ENCODE results near the gene CACNA1D. TPM values are rescaled to one million over a fixed set of nuclear protein-coding genes. Genes with fewer than 3 reads are reported as not detected.

The CACNA1D gene
- total RNA-seq, 4 donors from 2014 or later, result 0.75 to 2.5 (median 1.2) TPM

- intact Hi-C loops (cut with DNase I), result no loop called here
- WGBS, result 90% methylated on average over 3 of the region's 3 CpGs
- Histone ChIP-seq H3K9me3 (no peaks in the 10 kb centered on the region), H3K27me3 (no peaks in the 10 kb centered on the region), H3K4me3 (no peak overlapping the region), H3K4me1 (peaks cover 0 to 4% (median under 1%) of the 10 kb centered on the region in 4 donors), H3K36me3 (no peaks in the 10 kb centered on the region), H3K27ac (replicated peaks in 1 of 4) (no peak overlapping the region)
- TF ChIP-seq POLR2AphosphoS5 (IDR thresholded peaks at IDR 0.05), result no peak
- no peak for TF ChIP-seq POLR2A (IDR thresholded peaks at IDR 0.05; ENCODE audit: low read depth)
- TF ChIP-seq CTCF (IDR thresholded peaks at IDR 0.05), result no peak
- TF ChIP-seq EP300 (IDR thresholded peaks at IDR 0.05), result no peak
- no peak for DNase-seq (ENCODE audit: extremely low spot score)
Observed at GRCh38 chr3:53531749-53532148, 37.3 kb downstream of the CACNA1D start.

- no peaks in the 10 kb centered on the region for H3K9me3 ChIP-seq
- no peaks in the 10 kb centered on the region for H3K36me3 ChIP-seq
- H3K4me1 ChIP-seq, result no peaks in the 10 kb centered on the region
- no peak overlapping the region for H3K4me3 ChIP-seq
- WGBS, result 82% methylated on average over 6 of the region's 6 CpGs
- DNase-seq (ENCODE audit: extremely low spot score), result no peak
- no peaks in the 10 kb centered on the region for H3K27me3 ChIP-seq
- intact Hi-C loops (cut with DNase I), result no loop called here
- H3K27ac ChIP-seq (replicated peaks in 1 of 4), result no peak overlapping the region
- TF ChIP-seq POLR2AphosphoS5 (IDR thresholded peaks at IDR 0.05) (no peak), CTCF (IDR thresholded peaks at IDR 0.05) (no peak), POLR2A (IDR thresholded peaks at IDR 0.05; ENCODE audit: low read depth) (no peak), EP300 (IDR thresholded peaks at IDR 0.05) (no peak)
Observed at GRCh38 chr3:53533472-53533871, 39.1 kb downstream of the CACNA1D start.

GRCh38 chr3:53534216-53534615 lies 39.8 kb downstream of the CACNA1D start:
- TF ChIP-seq CTCF (IDR thresholded peaks at IDR 0.05) (no peak), POLR2AphosphoS5 (IDR thresholded peaks at IDR 0.05) (no peak), POLR2A (IDR thresholded peaks at IDR 0.05; ENCODE audit: low read depth) (no peak), EP300 (IDR thresholded peaks at IDR 0.05) (no peak)
- no peaks in the 10 kb centered on the region for H3K9me3 ChIP-seq
- DNase-seq (ENCODE audit: extremely low spot score), result no peak
- H3K27ac ChIP-seq (replicated peaks in 1 of 4), result no peak overlapping the region
- H3K4me1 ChIP-seq, result no peaks in the 10 kb centered on the region
- no peaks in the 10 kb centered on the region for H3K36me3 ChIP-seq
- no peaks in the 10 kb centered on the region for H3K27me3 ChIP-seq
- intact Hi-C loops (cut with DNase I), result no loop called here
- WGBS, result 76% methylated on average over 9 of the region's 9 CpGs
- no peak overlapping the region for H3K4me3 ChIP-seq

- Histone ChIP-seq H3K9me3 (no peaks in the 10 kb centered on the region), H3K4me3 (no peak overlapping the region), H3K27me3 (no peaks in the 10 kb centered on the region), H3K4me1 (no peaks in the 10 kb centered on the region), H3K36me3 (no peaks in the 10 kb centered on the region), H3K27ac (replicated peaks in 1 of 4) (no peak overlapping the region)
- no peak for DNase-seq (ENCODE audit: extremely low spot score)
- TF ChIP-seq POLR2A (IDR thresholded peaks at IDR 0.05; ENCODE audit: low read depth) (no peak), POLR2AphosphoS5 (IDR thresholded peaks at IDR 0.05) (no peak), CTCF (IDR thresholded peaks at IDR 0.05) (no peak), EP300 (IDR thresholded peaks at IDR 0.05) (no peak)
- intact Hi-C loops (cut with DNase I), result no loop called here
- 63% methylated on average over 13 of the region's 13 CpGs for WGBS
Observed at GRCh38 chr3:53534676-53535400, 40.4 kb downstream of the CACNA1D start.

GRCh38 chr3:53536282-53536681 lies 41.9 kb downstream of the CACNA1D start:
- TF ChIP-seq POLR2AphosphoS5 (IDR thresholded peaks at IDR 0.05) (no peak), EP300 (IDR thresholded peaks at IDR 0.05) (no peak), POLR2A (IDR thresholded peaks at IDR 0.05; ENCODE audit: low read depth) (no peak)
- Histone ChIP-seq H3K27me3 (no peaks in the 10 kb centered on the region), H3K36me3 (no peaks in the 10 kb centered on the region), H3K9me3 (no peaks in the 10 kb centered on the region), H3K27ac (replicated peaks in 1 of 4) (no peak overlapping the region), H3K4me3 (no peak overlapping the region), H3K4me1 (no peaks in the 10 kb centered on the region)
- intact Hi-C loops (cut with DNase I), result no loop called here
- 94% methylated on average over 4 of the region's 4 CpGs for WGBS
- no peak for DNase-seq (ENCODE audit: extremely low spot score)

All from esophagus muscularis mucosa (tissue), 4 donors.